SJSA1 (cell line): ENCODE measurements around the gene PPP4R4. TPM values are rescaled to one million over a fixed set of nuclear protein-coding genes. Genes with fewer than 3 reads are reported as not detected.

Experiments used
- DNase-seq, 2 experiments: peaks; one replicate each; pipeline ENCODE4 v3.0.0-alpha.2; 2015 to 2020; ENCODE audit warnings: low spot score in 2 of 2, low read depth in 1 of 2
- H3K27ac ChIP-seq: fragments of 250-450 bp; sonication (Bioruptor Pico); 2 replicates; pipeline ENCODE4 v1.5.1; 2020; ENCODE audit warnings: mild to moderate bottlenecking, moderate library complexity
- H3K27me3 ChIP-seq: fragments of 250-450 bp; sonication (Bioruptor Pico); replicated peaks from 2 replicates; pipeline ENCODE4 v1.5.1; 2020; ENCODE audit warnings: mild to moderate bottlenecking, moderate library complexity
- H3K36me3 ChIP-seq: fragments of 250-450 bp; sonication (Bioruptor Pico); 2 replicates; pipeline ENCODE4 v1.5.1; 2020; ENCODE audit warnings: mild to moderate bottlenecking
- H3K4me1 ChIP-seq: fragments of 250-450 bp; sonication (Bioruptor Pico); replicated peaks from 2 replicates; pipeline ENCODE4 v1.6.1; 2021; ENCODE audit warnings: mild to moderate bottlenecking
- H3K4me3 ChIP-seq: fragments of 250-450 bp; sonication (Bioruptor Pico); 2 replicates; pipeline ENCODE4 v1.5.1; 2020; ENCODE audit warnings: mild to moderate bottlenecking
- H3K9me3 ChIP-seq: fragments of 250-450 bp; sonication (Bioruptor Pico); replicated peaks from 2 replicates; pipeline ENCODE4 v1.5.1; 2020; ENCODE audit warnings: mild to moderate bottlenecking
- total RNA-seq: library from RNA; depleted of rRNA; stranded (reverse); fragments of >200 nt; shearing (Covaris generic); gene quantifications from 2 replicates; pipeline ENCODE4 v1.2.3, GENCODE V29; 2014

The PPP4R4 gene
- total RNA-seq, 1 experiment from 2014 or later = 1.00 TPM

- H3K27me3 ChIP-seq = no peaks in the 10 kb centered on the region
- no peak overlapping the region for H3K4me3 ChIP-seq
- H3K9me3 ChIP-seq = no peaks in the 10 kb centered on the region
- no peak for DNase-seq
- H3K4me1 ChIP-seq = no peaks in the 10 kb centered on the region
- no peaks in the 10 kb centered on the region for H3K36me3 ChIP-seq
- H3K27ac ChIP-seq = no peak overlapping the region
Measured at GRCh38 chr14:94158239-94158883, 15.8 kb upstream of the PPP4R4 start.

- Histone ChIP-seq H3K36me3 (no peaks in the 10 kb centered on the region), H3K9me3 (no peaks in the 10 kb centered on the region), H3K27ac (no peak overlapping the region), H3K4me1 (no peaks in the 10 kb centered on the region), H3K27me3 (no peaks in the 10 kb centered on the region), H3K4me3 (no peak overlapping the region)
- no peak for DNase-seq
Measured at GRCh38 chr14:94161058-94161457, 13.1 kb upstream of the PPP4R4 start.

- DNase-seq = no peak
- Histone ChIP-seq H3K9me3 (no peaks in the 10 kb centered on the region), H3K27ac (no peak overlapping the region), H3K4me3 (no peak overlapping the region), H3K36me3 (no peaks in the 10 kb centered on the region), H3K4me1 (no peaks in the 10 kb centered on the region), H3K27me3 (no peaks in the 10 kb centered on the region)
Measured at GRCh38 chr14:94161981-94162380, 12.1 kb upstream of the PPP4R4 start.

DNA sequence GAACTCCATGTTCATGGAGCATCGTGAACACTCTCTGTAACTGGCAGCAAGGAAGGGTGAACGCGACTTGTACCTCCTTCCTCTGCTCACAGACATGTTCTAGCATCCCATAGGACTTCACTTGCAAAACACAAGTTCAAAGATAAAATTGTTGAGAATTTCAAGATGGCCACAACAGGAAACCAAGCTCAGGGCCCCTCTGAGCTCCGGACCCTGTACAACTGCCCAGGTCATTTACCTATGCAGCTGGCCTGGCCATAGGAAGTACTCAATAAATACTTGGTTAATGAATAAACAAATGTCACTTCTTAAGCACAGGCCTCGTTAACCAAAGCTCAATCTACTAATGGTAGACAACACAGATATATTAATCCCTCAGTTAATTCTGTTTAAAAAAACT is 11.7 kb upstream of the PPP4R4 start:
- DNase-seq = no peak
- H3K9me3 ChIP-seq = no peaks in the 10 kb centered on the region
- no peaks in the 10 kb centered on the region for H3K27me3 ChIP-seq
- no peaks in the 10 kb centered on the region for H3K4me1 ChIP-seq
- no peak overlapping the region for H3K27ac ChIP-seq
- H3K4me3 ChIP-seq = no peak overlapping the region
- H3K36me3 ChIP-seq = no peaks in the 10 kb centered on the region

- Histone ChIP-seq H3K9me3 (no peaks in the 10 kb centered on the region), H3K4me3 (no peak overlapping the region), H3K27me3 (no peaks in the 10 kb centered on the region), H3K4me1 (no peaks in the 10 kb centered on the region), H3K36me3 (no peaks in the 10 kb centered on the region), H3K27ac (no peak overlapping the region)
- DNase-seq = no peak
Measured at GRCh38 chr14:94163796-94164195, 10.3 kb upstream of the PPP4R4 start.

GRCh38 chr14:94164685-94165431 is 9.3 kb upstream of the PPP4R4 start:
- no peak for DNase-seq
- no peaks in the 10 kb centered on the region for H3K36me3 ChIP-seq
- H3K4me1 ChIP-seq = no peaks in the 10 kb centered on the region

GRCh38 chr14:94165744-94166143 is 8.4 kb upstream of the PPP4R4 start:
- Histone ChIP-seq H3K27ac (no peak overlapping the region), H3K4me3 (no peak overlapping the region), H3K36me3 (no peaks in the 10 kb centered on the region), H3K9me3 (no peaks in the 10 kb centered on the region), H3K4me1 (peaks cover under 1% of the 10 kb centered on the region; the same call in 1 of the 2 replicates), H3K27me3 (no peaks in the 10 kb centered on the region)
- DNase-seq = no peak

More at GRCh38 chr14:94164685-94165431, 9.3 kb upstream of the PPP4R4 start:
- no peaks in the 10 kb centered on the region for H3K9me3 ChIP-seq
- H3K27ac ChIP-seq = no peak overlapping the region
- H3K4me3 ChIP-seq = no peak overlapping the region
- H3K27me3 ChIP-seq = no peaks in the 10 kb centered on the region

DNA sequence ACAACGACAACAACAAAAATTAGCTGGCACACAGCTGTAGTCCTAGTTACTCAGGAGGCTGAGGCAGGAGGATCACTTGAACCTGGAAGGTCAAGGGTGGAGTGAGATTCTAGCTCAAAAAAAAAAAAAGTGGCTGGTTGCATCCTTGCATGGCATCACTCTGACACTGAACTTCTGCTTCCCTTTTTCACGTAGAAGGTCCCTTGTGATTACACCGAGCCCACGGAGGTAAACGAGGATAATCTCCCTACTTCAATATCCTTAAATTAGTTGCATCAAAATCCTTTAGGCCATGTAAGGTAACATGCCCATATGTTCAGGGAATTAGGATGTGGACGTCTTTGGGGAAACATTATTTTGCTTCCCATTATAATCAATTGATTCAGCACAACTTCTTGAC is 4.0 kb upstream of the PPP4R4 start:
- H3K4me1 ChIP-seq = peaks cover 14% of the 10 kb centered on the region
- 0 out of 2 replicates have a peak, but pooled peaks cover 1% of the 10 kb centered on the region for H3K27me3 ChIP-seq
- no peaks in the 10 kb centered on the region; the same call in 1 of the 2 replicates for H3K9me3 ChIP-seq
- H3K27ac ChIP-seq = no peak overlapping the region
- no peak overlapping the region for H3K4me3 ChIP-seq
- no peak for DNase-seq
- no peaks in the 10 kb centered on the region for H3K36me3 ChIP-seq

DNA sequence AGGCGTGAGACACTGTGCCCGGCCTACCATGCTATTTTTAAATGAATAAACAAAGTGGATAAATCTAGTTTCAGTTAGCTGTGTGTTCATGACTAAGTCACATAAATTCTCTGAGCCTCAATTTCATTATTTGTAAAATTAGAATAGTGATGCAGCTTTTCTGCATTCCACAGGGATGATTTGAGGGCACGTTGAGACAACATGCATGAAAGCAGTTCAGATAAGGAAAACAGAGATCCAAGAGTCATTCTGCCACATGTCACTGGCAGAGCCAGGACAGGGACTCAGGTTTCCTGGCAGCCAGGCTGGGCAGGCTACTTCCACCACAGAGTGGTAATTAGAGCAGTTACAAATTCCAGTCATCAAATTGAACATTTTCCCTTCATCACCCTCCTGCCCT is 2.9 kb upstream of the PPP4R4 start:
- DNase-seq = peak in 1 of 2 experiments; percentile 31
- no peaks in the 10 kb centered on the region; the same call in 1 of the 2 replicates for H3K9me3 ChIP-seq
- H3K36me3 ChIP-seq = no peaks in the 10 kb centered on the region
- no peak overlapping the region for H3K4me3 ChIP-seq
- H3K27me3 ChIP-seq = peaks cover 10% of the 10 kb centered on the region; the same call in 1 of the 2 replicates
- H3K4me1 ChIP-seq = peaks cover 14% of the 10 kb centered on the region
- H3K27ac ChIP-seq = no peak overlapping the region

DNA sequence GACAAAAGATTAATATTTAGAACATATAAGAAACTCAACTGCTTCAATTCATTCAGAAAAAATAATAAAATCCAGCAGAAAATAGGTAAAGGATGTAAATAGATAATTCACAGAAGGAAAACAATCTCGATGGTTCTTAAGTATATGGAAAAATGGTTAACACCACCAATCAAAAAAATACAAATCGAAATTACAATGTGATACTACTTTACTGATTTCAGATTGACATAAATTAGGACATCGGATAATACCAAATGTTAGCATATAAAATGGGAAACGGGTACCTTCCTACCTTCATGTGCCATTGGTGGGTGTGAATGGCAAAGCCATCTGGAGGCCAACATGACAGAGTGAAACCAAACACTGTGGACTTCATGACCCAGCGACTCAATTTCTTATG is 1.6 kb upstream of the PPP4R4 start:
- Histone ChIP-seq H3K9me3 (no peaks in the 10 kb centered on the region; the same call in 1 of the 2 replicates), H3K4me1 (peaks cover 14% of the 10 kb centered on the region), H3K27ac (no peak overlapping the region), H3K4me3 (no peak overlapping the region), H3K36me3 (no peaks in the 10 kb centered on the region), H3K27me3 (peaks cover 10% of the 10 kb centered on the region; the same call in 1 of the 2 replicates)
- DNase-seq = no peak

DNA sequence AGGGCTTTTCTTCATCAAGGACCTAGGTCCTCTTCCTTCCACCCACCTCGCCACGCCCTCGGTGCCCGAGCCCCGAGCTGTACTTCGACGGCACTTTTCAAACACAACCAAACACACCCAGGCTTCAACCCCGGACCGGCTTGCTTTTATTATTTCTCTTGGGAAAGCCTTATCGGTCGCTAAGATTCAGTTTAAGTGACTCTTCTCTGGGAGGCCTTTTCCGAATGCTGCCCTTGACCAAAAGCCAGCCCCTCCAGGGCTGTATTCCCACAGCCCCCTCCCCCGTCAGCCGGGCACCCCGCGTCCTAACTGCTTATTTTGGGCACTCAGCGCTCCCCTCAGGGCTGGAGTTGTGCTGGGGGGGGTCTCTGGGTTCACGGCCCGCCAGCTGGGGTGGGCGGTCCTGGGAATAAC is 644 bp upstream of the PPP4R4 start:
- peak overlapping the region; percentile 39; the same call in 1 of the 2 replicates for H3K27ac ChIP-seq
- no peaks in the 10 kb centered on the region; the same call in 1 of the 2 replicates for H3K9me3 ChIP-seq
- H3K27me3 ChIP-seq = peaks cover 10% of the 10 kb centered on the region; the same call in 1 of the 2 replicates
- peak in 1 of 2 experiments; percentile 20 for DNase-seq
- H3K4me1 ChIP-seq = peaks cover 14% of the 10 kb centered on the region
- H3K36me3 ChIP-seq = no peaks in the 10 kb centered on the region
- peak overlapping the region; percentile 59 for H3K4me3 ChIP-seq

DNA sequence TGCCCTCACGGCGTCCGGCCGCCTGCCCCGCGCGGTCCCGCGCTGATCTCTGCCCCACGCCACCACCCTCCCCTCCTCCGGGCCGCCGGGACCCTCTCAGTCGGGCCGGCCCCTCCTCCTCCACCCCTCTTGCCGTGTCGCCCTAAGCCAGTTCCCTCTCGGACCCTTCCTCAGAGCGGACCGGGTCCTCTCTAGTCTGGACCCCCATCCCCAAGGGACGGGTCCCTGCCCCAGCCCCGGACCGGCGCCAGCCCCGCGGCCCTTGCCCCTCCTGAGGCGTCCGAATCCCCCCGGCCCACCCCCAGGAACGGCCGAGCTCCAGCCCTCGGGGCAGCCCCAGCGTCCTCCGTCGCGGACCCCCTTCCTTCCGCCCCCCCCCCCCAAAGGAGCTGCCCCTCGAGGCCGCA is 485 bp downstream of the PPP4R4 start:
- Histone ChIP-seq H3K4me1 (peaks cover 14% of the 10 kb centered on the region), H3K27me3 (peaks cover 11% of the 10 kb centered on the region; the same call in 1 of the 2 replicates), H3K4me3 (peak overlapping the region; percentile 59), H3K36me3 (no peaks in the 10 kb centered on the region), H3K9me3 (no peaks in the 10 kb centered on the region; the same call in 1 of the 2 replicates), H3K27ac (no peak overlapping the region)
- DNase-seq = no peak

- Histone ChIP-seq H3K36me3 (no peaks in the 10 kb centered on the region), H3K4me3 (peak overlapping the region; percentile 59)
- no peak for DNase-seq
Measured at GRCh38 chr14:94175011-94175745, 1.1 kb downstream of the PPP4R4 start.

More at GRCh38 chr14:94175011-94175745, 1.1 kb downstream of the PPP4R4 start:
- H3K27ac ChIP-seq = no peak overlapping the region
- H3K27me3 ChIP-seq = peaks cover 15% of the 10 kb centered on the region; the same call in 1 of the 2 replicates
- H3K9me3 ChIP-seq = no peaks in the 10 kb centered on the region; the same call in 1 of the 2 replicates
- H3K4me1 ChIP-seq = peaks cover 14% of the 10 kb centered on the region
